ENCODE results near the gene PDE6G. TPM values are rescaled to one million over a fixed set of nuclear protein-coding genes. Genes with fewer than 3 reads are reported as not detected.

The PDE6G gene
- total and polyA plus RNA-seq, 2 of the 13 experiments (the other 11 are each of a cell fraction or from before 2014, with no cell fraction given) = 1.4 to 6.7 TPM

GRCh38 chr17:81666342-81667191 lies 10.2 kb upstream of the PDE6G start, which contains the start of the genes CCDC137 and OXLD1 (continued):
- TF ChIP-seq ZNF557 (CRISPR knock-in tag; IDR thresholded peaks at IDR 0.05) (peak; percentile 82; the same call in 1 of the 2 replicates), ZNF282 (IDR thresholded peaks at IDR 0.05; ENCODE audit: partially characterized antibody) (no peak), ZSCAN30 (CRISPR knock-in tag; IDR thresholded peaks at IDR 0.05) (no peak), ZFYVE20 (CRISPR knock-in tag; IDR thresholded peaks at IDR 0.05; ENCODE audit: borderline replicate concordance, low read depth) (no peak), ZBTB44 (CRISPR knock-in tag; IDR thresholded peaks at IDR 0.05) (no peak; the same call in 1 of the 2 replicates), MZF1 (CRISPR knock-in tag; IDR thresholded peaks at IDR 0.05; ENCODE audit: borderline replicate concordance) (no peak), NFRKB (IDR thresholded peaks at IDR 0.05) (no peak), SSRP1 (CRISPR knock-in tag; IDR thresholded peaks at IDR 0.05) (no peak), ZBTB49 (CRISPR knock-in tag; IDR thresholded peaks at IDR 0.05; ENCODE audit: borderline replicate concordance) (no peak; the same call in 1 of the 2 replicates), ELF1 (CRISPR knock-in tag; IDR thresholded peaks at IDR 0.05) (peak; percentile 99), ZKSCAN5 (CRISPR knock-in tag; IDR thresholded peaks at IDR 0.05) (0 out of 2 replicates have a peak, but pooled peaks have one; percentile 27), MAF1 (CRISPR knock-in tag; IDR thresholded peaks at IDR 0.05; ENCODE audit: borderline replicate concordance) (peak; percentile 88; the same call in 1 of the 2 replicates), GTF2F1 (IDR thresholded peaks at IDR 0.05; ENCODE audit: low read length) (no peak), ZBTB10 (CRISPR knock-in tag; IDR thresholded peaks at IDR 0.05; ENCODE audit: borderline replicate concordance) (peak; percentile 47; the same call in 1 of the 2 replicates), ZNF513 (CRISPR knock-in tag; conservative IDR thresholded peaks at IDR 0.05) (0 out of 2 replicates have a peak, but pooled peaks have one; percentile 86), GPN1 (CRISPR knock-in tag; IDR thresholded peaks at IDR 0.05; ENCODE audit: borderline replicate concordance) (peak; percentile 90; the same call in 1 of the 2 replicates), ZSCAN22 (CRISPR knock-in tag; IDR thresholded peaks at IDR 0.05) (no peak), ZNF614 (CRISPR knock-in tag; IDR thresholded peaks at IDR 0.05; ENCODE audit: borderline replicate concordance) (peak; percentile 89; the same call in 1 of the 2 replicates), ZBTB38 (CRISPR knock-in tag; IDR thresholded peaks at IDR 0.05) (peak; percentile 42), ZNF674 (CRISPR knock-in tag; IDR thresholded peaks at IDR 0.05; ENCODE audit: low read depth) (no peak; the same call in 1 of the 2 replicates), HMGA1 (CRISPR knock-in tag; conservative IDR thresholded peaks at IDR 0.05) (no peak), MATR3 (CRISPR knock-in tag; IDR thresholded peaks at IDR 0.05) (no peak)
